Caki2 (cell line): ENCODE measurements around the gene ADPGK. TPM values are rescaled to one million over a fixed set of nuclear protein-coding genes. Genes with fewer than 3 reads are reported as not detected.

Experiments used
- DNase-seq: peaks from one replicate; pipeline ENCODE4 v3.0.0-alpha.2; 2015; ENCODE audit warnings: low read depth
- in situ Hi-C: cut with HindIII; loops from 2 replicates; pipeline ENCODE4 v1.10.0; 2016; ENCODE audit warnings: low sequenced_read_pairs, low pct_unique_long_range_greater_than_20kb, mixed read lengths
- total RNA-seq: library from RNA; depleted of rRNA; stranded (reverse); fragments of >200 nt; shearing (Covaris generic); gene quantifications from 2 replicates; pipeline ENCODE4 v1.2.3, GENCODE V29; 2014; ENCODE audit warnings: low replicate concordance

ADPGK gene
- total RNA-seq, 1 experiment from 2014 or later: 86.5 TPM

DNA sequence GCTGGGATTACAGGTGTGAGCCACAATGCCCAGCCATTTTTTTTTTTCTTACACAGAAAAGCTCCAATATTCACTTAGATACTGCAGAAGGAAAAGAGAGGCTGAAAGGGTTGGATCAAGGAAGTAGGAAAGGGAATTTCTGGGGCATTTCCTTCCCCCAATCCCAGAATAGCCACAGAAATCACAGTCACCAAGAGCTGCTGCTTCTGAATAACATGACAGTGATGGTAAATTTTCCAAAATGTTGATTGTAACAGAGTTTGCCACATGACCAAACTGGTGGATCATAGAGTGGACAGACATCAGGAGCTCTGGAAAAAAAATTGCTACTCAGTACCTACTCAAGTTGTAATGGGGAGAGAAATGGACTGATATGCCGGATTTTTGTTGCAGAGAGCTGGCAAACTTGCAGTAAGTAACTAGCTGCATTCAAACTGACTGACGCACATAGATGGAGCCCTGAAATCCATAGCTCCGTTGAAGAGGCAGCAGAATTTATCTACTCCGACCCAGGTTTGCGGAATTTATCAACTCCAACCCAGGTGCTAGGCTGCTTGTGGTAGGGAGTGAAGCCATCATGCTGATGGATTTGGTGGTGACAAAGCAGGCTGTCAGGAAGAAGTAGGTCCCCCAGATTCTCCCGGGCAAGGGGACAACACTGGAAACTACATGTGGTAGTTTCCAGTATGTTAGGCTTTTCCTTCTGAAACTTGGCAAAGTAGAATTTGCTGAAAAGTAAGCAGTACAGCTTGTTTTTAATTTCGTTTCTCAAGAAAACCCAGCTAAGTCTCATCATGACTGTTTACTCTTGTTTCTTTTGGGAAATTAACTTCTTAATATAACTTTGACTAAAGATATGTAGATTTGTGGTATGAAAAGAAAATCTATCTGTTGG, 10.5 kb upstream of the ADPGK start:
- in situ Hi-C loops: no loop called here
- DNase-seq: no peak

DNA sequence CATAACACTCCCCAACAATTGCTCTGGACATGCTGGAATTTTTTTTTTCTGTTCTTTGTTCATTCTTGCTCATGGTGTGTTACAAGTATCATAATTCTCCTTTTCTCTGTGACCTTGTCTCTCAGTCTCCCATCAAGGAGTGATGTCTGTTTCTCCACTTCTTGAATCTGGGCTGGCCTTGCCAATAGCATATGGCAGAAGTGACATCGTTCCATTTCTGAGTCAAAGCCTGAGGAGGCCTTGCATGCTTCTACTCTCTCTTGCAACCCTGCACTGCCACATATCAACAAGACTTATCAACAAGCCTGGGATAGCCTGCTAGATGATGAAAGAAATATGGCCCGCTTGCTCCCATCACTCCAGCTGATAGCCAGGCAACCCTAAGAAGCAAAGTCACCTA, 8.9 kb upstream of the ADPGK start:
- no peak for DNase-seq
- in situ Hi-C loops: no loop called here

DNA sequence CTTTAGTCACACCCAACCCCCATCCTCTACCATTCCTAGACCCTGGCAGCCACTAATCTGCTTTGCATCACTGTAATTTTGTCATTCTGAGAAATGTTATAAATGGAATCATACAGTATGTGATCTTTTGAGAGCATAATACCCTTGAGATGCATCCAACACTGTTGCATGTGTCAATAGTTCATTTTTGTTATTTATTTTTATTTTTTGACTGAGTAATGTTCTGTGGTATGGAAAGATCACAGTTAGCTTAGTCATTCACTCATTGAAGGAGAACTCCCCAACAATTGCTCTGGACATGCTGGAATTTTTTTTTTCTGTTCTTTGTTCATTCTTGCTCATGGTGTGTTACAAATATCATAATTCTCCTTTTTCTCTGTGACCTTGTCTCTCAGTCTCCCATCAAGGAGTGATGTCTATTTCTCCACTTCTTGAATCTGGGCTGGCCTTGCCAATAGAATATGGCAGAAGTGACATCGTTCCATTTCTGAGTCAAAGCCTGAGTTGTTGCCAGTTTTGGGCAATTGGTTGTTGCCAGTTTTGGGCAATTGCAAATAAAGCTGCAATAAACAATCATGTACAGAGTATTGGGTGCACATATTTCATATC, 6.8 kb upstream of the ADPGK start:
- DNase-seq: no peak
- in situ Hi-C loops: no loop called here

DNA sequence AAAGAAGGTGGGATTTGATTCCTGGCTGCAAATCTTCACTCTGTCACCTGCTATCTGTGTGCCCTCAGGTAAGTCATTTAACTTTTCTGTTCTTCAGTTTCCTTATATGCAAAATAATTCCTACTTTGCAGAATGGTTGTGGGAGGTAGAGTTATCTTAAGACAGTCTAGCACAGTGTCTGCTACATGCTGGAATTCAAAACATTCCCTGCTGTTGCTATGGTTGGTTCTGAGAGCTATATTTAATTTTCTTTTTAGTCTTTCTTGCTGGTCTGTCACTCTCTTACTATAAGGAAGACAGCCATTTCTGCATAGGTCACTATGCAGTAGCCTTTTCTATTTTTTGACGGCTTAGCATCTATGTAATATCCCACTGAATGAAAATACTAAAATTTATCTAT, 4.0 kb upstream of the ADPGK start:
- in situ Hi-C loops: no loop called here
- DNase-seq: no peak

DNA sequence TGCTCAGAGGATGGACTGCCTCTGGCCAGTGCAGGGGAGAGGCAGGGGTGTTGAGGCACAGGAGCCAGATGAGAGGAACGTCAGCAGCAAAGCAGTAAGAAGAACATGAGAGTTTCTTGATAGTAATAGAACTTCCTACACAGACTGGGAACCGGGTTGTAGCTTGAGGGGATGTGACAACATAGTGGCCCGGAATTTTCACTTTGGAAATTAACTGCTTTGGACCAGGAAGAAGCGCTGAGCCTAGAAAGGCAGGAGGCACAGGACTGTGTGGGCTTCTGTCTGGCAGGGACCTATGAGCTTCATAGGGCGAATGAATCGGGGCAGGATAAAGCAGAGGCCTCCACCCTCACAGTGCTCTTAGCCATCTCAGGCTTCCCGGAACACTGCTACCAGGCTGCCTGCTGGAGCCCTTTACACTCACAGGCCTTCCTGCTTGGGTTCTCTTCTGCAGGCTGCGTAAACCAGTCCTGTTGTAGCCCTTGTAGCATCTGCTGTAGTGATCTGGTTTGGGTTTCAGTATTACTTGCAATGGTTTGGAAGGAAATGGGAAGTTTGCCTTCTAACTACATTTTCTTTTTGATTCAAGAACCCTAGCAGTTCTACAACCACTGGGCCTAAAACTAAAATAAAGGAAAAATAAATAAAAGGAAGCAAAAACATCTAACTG, 3.3 kb upstream of the ADPGK start:
- DNase-seq: no peak
- in situ Hi-C loops: no loop called here

DNA sequence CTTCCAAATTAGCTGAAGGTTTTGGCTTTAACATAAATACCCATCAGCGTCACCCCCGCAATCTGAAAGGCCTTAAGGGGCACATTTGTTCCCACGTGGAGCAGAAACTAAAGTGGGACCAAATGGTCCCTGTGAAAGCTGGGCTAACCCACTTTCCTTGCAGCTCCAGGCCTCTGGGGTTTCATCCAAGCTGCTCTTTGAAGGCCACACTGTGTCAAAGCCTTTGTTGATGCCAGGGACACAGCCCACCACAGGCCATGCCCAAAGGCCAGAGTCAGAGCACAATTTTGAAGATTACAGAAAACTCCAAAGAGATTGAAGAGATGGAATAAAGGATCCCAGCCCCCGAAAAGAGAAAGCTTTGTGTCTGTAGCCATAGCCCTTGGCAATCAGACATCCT, 2.7 kb upstream of the ADPGK start:
- no peak for DNase-seq
- in situ Hi-C loops: no loop called here

DNA sequence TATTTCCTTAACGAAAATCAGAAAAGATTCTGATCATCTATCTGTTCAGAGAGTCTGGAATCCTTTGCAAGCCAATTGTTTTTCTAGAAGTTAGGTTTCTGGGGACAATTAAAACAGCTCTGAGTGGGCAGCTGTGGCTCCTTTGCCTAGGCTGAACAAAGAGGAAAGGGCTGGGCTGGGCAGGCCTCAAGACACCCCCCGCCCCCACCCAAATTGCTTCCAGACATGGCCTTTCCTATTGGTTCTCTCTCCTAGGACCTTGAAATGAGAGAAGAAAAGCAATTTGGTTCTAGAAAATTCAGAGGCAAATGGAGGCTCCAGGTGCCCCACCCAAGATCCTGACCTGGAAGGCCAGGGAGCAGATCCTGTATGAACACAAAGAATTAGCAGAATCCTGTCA, 2.3 kb upstream of the ADPGK start:
- no peak for DNase-seq
- in situ Hi-C loops: no loop called here

DNA sequence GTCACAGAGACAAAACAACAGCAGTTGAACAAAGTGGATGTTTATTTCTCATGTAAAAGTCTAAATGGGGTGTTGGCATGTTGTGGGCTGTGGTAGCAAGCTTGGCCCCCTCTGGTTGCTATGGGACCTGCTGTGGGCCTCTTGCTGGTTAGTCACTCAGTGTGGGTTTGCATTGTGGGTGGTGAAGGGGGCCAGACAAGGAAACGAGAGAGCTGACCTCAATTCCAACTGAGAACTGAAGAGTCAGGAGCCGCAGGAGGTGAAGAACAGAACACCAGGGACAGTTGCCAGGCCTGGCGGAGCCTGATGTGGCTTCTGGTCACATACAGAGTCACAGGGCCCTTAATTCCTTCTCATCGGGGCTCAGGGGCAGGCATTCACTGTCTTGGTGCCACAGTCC, 1.9 kb upstream of the ADPGK start:
- in situ Hi-C loops: no loop called here
- DNase-seq: no peak

DNA sequence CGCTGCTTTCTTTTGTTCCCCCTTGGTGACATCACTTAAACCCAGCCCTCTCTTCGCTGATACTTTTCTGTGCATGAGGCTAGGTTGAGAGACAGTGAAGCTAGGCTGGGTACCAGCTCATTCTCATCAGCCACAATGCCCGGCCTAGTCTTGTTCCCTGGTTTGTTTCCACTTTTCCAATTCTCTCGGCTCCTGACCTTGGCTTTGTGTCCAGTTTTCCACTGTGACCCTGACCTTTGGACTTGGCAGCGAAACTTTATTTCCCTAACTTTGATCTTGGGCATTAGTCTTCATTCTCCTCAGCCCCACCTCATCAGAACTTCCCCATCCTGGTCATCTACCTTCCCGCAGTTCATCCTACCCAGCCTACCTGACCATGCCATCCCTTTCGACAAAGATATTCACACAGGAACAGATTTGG, 908 bp upstream of the ADPGK start:
- in situ Hi-C loops: no loop called here

DNA sequence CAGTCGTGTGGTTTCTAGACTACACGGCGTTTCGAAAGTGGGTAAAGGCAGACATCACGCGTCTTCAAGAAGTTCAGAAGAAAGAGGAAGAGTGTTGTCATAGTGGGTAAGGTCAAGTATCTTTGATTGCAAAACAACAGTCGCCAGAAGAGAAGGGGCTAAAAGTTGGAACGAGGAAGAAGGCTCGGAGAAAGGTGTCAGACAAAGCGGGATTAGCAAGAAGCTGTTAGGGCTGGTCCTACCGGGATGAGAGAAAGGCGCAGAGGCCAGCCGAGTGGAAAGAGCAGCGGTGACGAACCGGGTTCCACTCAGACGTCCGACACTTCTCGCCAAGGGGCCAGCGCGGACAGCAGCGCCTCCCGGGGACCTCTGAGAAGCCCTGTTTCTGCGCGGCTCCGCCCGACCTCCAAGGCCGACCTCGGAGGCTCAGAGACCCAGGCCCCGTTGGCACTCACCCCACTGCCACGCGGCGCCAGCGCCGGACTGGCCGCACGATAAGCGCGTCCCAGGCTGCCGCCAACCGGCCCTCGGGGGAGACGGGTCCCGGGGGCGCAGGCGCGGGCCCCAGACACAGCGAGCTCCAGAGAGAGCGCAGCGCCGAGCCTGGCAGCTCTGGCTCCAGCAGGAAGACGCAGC, 436 bp downstream of the ADPGK start:
- DNase-seq: no peak

More for the DNA sequence above, 908 bp upstream of the ADPGK start:
- no peak for DNase-seq

DNA sequence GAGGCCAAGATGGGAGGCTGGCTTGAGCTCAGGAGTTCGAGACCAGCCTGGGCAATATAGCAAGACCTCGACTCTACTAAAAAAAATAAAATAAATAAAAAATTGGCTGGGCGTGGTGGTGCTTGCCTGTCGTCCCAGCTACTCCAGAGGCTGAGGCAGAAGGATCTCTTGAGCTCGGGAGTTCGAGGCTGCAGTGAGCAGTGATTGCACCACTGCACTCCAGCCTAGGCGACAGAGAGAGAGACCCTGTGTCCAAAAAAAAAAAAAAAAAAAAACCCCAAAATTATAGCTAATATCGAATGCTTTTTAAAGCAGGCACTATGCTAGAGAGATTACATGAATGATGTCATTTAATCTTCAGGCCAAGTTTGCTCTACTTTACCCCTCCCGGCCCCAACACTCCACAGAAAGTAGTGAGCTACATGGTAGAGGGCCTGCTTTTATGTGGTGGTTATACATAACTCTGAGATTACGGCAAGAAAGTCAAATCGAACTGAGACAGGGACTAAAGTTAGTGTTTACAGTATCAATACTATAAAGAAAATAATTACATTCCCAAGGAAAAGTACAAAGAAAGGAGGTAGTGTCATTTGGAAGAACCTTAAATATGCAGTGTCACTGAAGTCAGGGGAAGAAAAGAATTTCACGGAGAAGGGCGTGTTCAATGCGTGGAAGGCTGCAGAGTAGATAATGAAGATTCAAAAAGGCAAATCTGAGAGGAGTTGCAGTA, 1.1 kb downstream of the ADPGK start:
- in situ Hi-C loops: no loop called here
- no peak for DNase-seq

More for the DNA sequence above, 436 bp downstream of the ADPGK start:
- in situ Hi-C loops: no loop called here

DNA sequence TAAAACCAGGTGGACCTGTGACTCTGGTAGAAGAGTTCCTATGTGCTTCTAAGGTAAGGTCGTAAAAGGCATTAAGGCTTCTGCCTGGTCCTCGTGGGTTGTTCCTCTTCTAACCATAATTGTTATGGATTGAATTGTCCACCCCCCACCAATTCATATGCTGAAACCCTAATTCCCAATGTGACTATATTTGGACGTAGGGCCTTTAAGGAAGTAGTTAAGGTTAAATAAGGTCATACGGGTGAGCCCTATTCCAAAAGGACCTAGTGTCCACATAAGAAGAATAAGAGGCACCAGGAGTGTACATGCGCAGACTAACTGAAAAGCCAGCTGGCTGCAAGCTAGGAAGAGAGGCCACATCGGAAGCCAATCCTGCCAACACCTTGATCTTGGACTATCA, 1.9 kb downstream of the ADPGK start:
- no peak for DNase-seq
- in situ Hi-C loops: no loop called here

DNA sequence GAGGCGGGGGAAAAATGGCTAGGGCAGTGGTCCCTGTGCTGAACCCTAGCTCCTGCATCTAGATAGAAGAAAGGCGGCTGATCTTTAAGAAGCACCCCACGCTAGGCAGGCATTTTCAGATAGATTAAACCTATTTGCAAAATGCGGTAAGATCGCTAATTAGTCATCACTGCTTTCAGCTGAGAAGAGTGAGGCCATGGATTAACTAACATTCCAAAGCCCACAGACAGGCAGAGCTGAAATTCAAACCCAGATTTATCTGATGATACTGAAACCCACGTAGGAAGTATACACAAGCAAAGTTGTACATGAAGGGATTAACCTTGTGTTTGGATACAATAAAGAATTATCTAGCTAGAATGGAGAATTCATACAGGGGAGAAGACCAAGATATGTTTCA, 4.8 kb downstream of the ADPGK start:
- in situ Hi-C loops: no loop called here
- DNase-seq: no peak

DNA sequence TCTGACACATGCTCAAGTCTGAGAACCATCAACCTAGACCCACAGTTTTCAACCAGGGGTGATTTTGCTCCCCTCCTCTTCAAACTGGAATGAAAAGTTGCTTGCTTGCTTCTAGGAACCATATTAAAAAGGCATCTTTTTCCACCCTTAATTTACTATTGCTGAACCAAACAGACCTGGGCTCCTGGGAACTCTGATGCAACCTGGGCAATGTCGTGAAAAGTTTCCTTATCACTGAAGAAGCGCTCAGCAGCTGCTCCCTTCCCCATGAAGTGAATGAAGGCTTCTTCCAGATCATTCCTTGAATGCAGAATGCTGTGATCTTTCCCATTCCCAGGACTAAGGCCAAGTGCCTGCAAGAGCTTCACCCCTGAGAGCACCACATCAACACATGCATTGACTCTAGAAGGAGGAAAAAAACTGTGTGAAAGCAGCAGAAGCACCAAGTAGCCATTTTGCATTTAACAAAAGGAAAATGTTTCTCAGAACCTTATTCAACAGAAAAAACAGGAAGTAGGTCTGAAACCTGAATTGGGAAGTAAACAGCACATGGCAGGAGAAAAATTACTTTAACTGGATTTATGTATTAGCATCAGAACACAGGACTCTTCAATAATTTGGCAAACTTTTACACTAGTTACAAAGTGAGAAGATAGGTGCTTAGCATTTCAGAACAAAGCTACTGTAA, 8.7 kb downstream of the ADPGK start:
- in situ Hi-C loops: no loop called here
- DNase-seq: no peak

DNA sequence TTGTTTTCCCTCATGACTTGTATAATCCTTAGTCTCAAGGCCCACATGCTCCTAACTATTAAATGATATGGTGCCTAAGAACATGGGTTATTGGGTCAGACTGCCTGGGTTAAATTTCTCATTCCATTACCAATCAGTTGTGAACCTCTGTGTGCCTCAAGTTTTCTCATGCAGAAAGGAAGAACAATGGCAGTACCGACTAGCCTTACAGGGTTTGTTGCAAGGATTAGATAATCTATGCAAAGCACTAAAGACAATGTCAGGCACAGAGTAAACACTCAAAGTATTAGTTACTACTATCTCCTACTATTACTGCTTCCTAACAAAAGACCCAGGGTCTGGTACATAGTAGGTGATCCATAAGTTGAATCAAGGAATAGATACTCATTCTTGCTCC, 12.2 kb downstream of the ADPGK start:
- DNase-seq: no peak
- in situ Hi-C loops: no loop called here

DNA sequence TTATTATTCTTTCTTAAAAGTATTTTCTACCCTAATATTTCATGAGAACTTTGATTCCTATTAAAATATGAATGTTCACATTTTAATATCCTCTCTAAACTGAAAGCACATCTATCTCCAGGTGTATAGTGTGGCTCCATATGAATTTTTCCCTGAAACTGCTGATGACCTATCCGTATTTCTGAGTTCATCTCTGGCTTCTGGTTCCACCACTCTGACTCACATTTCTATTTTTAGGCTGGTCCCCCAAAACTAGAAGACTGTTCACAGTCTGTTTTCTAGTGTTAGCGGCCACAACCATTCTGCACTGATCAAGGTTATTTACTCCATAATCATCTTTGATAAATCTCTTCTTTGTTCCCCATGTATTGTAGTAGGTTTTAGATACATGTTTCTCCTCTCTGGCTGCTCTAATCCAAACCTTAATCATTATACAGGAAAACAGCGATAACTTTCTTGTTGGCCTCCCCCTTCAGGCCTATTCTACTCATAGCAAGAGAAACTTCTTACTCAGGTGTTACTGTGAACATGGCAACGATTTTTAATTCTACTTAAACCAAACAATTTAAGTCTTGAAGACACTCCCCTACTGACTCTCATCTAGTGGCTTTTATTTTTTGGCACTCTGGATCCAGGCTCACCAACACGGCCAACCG, 12.8 kb downstream of the ADPGK start:
- no peak for DNase-seq
- in situ Hi-C loops: no loop called here

DNA sequence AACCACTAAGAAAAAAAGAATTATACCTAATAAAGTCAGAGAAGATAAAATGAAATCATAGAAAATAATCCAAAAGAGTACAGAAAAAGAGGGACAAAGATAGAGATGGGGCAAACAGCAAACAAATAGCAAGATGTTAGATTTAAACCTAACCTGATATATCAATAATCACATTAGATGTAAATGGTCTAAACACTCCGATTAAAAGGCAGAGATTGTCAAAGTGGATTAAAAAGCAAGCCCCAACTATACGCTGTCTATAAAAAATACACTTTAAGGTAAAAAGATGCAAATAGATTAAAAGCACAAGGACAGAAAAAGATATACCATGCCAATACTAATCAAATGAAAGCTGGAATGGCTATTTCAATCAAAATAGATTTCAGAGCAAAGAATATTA, 16.8 kb downstream of the ADPGK start:
- no peak for DNase-seq
- in situ Hi-C loops: no loop called here
